Stimulated activated CD4-positive, alpha-beta T cell treated with anti-CD3 and anti-CD28 coated beads, Interleukin-4, amount 100 ng/mL, for 1 hour (primary cell): ENCODE data around the gene RAB3B.
"Not testable (repeated sequence)": the region's sequence is repeated elsewhere in the genome, so short reads cannot be mapped to it uniquely, and the experiment has no call there.

ENCODE experiments used
- DNase-seq: peaks from one replicate; pipeline ENCODE4 v3.0.0-alpha.2; 2020

The RAB3B gene

DNA sequence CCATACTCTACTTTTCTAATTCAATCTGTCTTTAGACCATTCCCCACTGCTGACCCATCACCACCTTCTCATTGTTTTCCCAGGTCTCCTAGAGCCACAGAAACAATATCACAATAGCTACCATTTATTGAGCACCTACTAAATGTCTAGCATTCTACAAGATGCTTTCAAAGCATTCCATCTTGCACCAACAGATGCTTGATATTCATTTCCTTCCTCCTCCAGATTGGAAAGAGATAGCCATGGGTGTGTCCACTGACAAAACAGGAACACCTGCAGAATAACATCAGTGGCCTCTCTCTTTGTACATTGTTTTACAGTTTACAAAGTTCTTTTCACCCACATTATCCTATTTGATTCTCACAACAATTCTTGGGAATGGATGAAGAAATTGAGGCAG lies 2.2 kb downstream of the RAB3B start:
- no peak for DNase-seq

DNA sequence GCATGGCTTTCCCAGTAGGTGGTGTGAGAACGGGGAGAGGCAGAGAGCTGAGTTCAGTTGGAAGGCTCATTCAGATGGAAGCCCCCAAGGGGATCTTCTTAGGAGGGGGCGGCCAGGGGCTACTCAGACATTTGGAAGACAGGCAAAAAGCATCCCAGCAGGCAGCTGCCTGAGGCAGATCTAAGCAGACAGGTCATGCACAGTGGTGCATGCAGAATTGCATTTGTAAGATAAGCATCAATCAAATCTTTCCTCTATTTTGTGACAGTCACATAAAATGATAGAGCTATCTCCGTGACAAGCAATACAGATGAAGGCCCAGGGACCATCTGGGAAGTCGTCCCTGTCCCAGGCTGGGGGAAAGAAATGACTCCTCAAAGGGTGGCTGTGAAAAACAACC lies 3.8 kb downstream of the RAB3B start:
- no peak for DNase-seq

DNA sequence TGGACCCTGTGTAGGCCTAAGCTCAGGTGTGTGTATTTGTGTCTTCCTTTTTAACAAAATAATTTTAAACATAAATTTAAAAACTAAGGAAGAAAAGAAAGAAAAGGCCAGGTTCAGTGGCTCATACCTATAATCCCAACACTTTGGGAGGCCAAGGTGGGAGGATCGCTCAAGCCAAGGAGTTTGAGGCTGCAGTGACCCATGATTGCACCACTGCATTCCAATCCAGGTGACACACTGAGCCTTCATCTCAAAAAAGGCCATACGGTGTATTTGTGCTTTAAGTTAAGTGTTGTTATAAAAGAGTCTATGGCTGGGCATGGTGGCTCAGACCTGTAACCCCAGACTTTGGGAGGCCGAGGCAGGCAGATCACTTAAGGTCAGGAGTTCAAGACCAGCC lies 8.3 kb downstream of the RAB3B start:
- DNase-seq, result no peak

DNA sequence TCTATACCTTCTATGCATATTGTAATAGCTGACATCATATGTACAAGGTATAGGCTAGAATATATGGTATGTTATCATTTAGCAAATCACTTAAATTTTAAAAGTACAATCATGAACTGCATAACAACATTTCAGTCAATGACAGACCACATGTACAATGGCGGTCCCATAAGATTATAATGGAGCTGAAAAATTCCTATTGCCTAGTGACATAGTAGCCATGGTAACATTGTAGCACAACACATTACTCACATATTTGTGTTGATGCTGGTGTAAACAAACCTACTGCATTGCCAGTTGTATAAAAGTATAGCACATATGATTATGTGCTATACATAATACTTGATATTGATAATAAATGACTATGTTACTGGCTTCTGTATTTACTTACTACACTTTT lies 8.9 kb downstream of the RAB3B start:
- no peak for DNase-seq

DNA sequence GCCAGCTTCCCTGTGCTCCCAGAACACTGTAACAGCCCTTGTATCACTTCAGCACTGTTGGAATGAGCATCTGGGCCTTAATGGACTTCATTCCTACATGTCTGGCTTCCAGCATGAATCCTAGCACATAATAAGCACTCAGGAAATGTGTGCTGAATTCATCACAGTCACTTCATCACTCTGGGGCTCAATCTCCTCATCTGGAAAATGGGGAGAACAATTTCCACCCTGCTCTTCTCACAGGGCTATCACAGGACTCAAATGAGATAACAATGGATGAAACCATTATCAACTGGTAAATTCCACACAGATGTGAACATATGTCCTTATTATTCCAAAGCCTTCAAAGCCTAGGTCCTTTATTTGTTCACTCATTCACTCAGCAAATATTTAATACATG lies 12.4 kb downstream of the RAB3B start:
- no peak for DNase-seq

DNA sequence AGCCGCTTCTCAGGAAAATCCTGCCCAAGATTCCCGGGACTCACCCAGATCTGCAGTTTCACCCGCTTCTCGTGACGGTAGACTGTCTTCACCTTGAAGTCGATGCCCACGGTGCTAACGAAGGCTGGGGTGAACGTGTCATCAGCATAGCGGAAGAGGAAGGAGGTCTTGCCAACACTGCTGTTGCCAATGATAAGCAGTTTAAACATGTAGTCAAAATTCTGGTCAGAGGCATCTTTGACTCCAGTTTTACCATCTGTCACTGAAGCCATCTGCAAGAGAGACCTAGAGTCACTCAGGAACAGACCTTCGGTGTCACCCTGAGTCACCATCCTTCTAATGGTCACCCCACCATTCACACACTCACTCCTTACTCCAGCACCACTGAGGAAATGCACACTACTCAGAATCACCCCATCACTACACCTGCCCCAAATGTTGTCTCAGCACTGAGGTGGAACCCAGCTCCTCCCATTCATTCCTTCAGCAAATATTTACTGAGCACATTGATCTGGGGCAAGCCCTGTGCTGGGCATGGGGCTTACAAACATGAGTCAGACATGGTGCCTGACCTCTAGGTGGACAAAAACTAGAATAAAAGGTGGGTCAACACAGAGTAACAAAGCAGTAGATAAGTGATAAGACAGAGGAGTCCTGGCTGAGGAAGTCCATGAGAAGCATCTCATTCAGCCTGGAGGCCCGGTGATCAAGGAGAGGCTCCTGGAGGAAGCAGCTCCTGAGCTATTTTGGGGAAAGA lies 13.5 kb downstream of the RAB3B start:
- DNase-seq, result no peak

DNA sequence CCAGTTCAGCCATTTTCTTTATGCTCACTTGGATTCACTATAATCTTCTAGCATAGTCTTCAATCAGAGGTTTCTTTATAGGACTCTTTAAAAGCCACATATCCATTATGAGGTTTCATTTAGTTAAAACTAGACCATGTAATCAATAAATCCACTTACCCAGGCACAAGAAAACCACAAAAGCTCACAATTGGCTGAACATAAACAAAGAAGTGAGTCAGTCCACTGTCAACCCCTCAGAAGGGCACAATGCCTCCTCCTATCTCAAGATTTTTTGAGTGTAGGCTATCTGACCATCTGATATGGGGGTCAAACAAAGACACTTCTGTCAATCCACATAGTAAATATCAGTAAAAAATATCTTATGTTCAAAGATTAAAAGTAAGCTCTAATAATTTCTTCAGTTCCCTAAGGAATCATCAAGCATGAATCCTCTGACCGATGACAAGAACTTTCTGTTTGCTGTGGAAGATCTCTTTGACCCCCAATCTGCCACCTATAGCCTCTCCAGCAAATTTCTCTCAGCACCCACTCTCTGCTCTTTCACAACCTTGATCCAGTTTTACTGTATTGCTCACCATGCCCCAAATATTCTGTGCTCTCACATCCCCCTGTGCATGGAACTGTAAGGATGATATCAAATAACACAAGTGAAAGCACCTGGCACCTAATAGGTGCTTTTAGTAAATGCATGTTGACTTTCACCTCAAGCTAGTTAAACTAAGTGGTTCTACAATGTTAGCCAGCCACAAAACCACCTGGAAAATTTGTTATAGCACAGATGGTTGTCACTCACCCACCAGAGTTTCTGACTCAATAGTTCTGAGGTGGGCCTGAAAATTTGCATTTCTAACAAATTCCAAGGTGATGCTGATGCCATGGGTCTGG lies 16.7 kb downstream of the RAB3B start:
- no peak for DNase-seq

DNA sequence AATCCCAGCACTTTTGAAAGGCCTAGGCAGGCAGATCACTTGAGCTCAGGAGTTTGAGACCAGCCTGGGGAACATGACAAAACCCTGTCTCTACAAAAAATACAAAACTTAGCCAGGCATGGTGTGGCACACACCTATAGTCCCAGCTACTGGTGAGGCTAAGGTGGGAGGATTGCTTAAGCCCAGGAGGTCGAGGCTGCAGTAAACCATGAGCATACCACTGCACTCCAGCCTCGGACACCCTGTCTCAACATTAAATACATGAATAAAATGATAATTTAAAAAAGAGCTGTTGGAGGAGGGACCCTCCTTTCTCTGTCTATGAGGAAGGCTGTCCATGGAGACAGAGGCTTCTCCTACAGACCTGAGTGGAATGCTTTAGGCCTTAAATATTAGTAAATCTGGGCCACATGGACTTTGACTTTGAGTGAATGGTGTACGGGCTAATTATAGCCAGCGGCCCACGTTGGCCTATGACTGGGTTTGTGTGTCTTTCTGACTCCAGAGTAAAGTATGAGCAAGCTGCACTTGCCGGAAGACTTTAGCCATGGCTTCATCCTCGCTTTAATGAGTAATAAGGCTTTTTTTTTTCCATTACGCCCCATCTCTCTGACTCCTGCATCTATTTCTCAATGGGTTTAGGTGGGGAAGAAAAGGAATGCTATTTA lies 21.3 kb downstream of the RAB3B start:
- DNase-seq, result no peak

DNA sequence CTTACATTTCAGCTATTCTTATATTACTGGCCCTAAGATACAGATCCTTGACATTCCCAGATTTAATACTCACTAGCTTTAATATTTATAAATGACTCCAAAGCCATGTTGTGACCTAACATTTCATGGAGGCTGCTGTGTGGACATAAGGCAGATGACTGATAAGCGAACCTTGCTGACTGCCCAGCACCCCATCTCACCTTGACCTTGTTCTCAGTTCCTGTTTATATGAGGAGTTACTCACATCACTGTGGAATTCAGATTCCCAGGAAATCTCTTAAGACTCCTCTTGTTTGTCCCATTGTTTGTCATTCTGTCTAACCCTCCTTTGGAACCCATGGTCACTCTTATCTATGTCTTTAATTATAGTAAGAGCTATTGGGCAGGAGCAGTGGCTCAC lies 21.9 kb downstream of the RAB3B start:
- DNase-seq, result no peak

DNA sequence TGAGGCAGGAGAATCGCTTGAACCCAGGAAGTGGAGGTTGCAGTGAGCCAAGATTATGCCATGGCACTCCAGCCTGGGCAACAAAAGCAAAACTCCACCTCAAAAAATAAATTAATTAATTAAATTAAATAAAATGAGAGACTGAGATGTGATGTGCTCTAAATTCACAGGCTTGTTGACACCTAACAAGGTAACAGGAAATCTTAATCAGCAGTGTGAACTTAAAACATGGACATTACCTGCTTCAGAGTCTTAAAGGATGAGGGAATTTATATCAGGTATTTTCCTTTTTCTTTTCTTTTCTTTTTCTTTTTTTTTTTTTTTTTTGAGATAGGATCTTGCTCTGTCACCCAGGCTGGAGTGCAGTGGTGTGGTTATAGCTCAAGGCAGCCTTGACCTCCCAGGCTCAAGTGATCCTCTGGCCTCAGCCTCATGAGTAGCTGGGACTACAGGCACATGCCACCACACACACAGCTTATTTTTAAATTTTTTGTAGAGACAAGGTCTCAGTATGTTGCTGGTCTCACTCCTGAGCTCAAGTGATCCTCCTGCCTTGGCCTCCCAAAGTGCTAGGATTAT lies 23.2 kb downstream of the RAB3B start:
- DNase-seq, result not testable (repeated sequence)

DNA sequence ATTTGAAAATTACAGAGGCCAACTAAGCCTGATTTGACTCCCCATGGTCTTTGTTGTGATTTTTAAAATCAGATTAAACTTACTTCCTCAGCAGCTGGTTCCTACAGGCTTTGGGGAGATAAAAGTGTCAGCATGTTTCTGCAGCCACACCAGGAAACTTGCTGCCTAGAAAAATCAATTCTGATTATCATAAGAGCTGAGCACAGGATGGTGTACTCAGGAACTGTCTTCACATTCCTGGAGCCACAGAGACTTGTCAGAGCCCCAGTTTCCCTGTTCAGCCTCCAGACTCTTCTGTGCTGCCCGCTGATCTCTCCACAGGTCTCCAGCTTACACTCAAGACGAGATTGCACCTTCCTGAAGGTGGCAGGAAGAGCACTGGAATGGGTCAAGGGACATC lies 23.9 kb downstream of the RAB3B start:
- no peak for DNase-seq

DNA sequence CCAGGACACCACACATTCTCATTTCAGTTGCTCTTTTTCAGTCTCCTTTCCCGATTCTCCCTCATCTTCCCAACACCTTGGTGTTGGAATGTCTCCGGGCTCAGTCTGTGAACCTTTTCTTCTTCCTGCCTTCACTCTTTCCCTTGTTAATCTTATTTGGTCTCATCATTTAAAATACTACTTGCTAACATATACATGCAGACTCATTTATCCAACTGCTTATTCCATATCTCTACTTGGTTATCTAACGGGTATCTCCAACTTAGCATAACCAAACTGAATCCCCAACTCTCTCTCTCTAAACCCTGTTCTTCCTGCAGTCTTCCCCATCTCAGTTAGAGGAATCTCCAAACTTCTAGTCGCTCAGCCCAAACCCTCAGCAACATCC lies 26.2 kb downstream of the RAB3B start:
- DNase-seq, result no peak

DNA sequence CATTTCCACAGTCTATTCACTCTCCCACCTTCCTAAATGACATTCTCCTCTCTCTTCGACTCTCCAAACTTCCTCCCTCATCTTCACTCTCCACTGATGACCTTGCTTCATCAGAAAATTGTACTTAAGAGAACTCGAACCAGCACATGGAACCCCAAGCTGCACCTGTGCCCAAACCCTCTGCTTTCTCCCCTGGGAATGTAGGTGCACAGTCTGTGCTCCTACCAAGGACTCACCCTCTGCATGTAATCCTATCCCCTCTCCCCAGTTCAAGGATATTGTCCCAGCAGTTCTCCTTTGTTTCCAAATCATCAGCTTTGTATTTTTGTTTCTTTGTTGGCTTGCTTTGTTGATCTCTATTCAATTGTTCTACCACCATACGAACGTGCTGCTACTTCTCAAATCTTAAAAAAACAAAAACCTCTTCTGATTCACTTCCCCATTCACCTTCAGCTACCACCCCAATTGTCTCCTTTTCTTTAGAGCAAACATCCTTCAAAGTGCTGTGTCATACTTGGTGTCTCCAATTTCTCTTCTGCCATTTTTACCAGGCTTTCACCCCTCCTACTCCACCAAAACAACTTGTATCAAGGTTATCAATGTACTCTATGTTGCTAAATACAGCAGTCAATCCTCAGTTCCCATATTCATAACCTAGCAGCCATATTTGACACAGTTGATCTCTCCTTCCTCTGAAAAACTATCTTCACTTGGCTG lies 26.8 kb downstream of the RAB3B start:
- DNase-seq, result no peak

DNA sequence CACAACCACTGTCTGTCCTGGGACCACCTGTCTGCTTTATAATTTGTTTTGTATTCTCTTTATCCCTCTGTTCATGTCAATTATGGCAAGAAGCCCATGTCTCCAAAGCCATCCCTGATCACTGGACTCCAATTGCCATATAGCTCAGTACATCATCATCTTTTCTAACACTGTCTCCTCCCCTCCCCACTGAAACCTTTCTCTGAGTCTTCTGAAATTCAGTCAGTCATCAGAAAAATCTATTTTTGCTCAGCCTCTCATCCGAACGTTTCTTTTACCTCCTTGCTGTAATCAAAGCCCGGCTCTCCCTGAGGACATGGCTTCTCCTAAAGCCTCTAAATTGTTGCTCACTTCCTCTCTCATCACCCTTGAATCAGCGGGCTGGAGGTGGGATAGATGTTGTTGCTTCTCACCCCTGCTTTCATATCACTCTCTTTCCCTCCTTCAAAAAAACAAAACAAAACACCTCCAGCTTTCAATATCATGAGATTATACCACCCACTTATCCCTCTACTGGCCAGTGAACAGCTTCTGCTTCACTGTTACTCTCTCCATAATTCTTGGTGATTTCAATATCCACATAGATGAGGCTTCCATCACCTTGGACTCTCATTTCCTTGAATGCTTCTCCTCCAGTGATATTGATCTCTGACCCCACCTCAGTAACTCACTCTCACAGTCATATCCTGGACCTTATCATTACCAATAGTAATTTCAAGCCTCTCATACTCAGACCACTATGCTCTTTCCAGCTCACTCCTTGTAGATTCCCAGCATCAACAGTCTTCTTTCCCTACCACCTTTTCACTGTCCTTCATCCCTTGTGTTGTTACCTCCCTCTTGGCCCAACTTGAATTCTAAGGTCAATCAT lies 27.8 kb downstream of the RAB3B start:
- DNase-seq, result no peak

DNA sequence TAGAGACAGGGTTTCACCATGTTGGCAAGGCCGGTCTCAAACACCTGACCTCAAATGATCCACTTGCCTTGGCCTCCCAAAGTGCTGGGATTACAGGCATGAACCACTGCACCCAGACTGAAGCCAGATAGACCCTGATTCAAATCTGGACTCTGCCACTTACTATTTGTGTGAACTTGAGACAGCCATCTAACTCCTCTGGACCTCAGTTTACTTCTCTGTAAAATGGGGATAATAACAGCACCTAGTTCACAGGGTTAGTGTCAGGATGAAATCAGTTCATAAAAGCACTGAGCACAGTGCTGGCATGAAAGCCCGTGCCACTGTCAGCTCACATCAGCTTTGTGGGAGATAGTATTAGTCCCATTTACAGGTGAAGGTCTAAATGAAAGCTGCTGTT lies 28.5 kb downstream of the RAB3B start:
- no peak for DNase-seq

DNA sequence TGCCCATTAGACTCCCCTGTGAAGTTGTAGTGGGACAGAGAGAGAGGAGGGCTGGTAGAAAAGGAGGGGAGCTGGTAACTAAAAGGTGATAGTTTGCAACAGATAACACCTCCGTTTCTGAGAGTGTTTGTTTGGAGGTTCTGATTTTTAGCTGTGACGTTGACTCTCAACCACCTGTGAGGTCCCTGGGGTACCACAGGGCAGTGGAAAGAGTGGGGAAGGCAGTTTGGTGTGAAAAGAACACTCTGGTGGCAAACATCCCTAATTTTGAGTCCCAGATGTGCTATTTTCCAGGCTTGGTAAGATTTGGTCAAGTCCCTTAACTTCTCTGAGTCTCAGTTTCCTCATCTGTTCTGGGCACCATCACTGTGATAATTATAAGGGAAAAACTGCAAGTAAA lies 29.3 kb downstream of the RAB3B start:
- DNase-seq, result no peak

DNA sequence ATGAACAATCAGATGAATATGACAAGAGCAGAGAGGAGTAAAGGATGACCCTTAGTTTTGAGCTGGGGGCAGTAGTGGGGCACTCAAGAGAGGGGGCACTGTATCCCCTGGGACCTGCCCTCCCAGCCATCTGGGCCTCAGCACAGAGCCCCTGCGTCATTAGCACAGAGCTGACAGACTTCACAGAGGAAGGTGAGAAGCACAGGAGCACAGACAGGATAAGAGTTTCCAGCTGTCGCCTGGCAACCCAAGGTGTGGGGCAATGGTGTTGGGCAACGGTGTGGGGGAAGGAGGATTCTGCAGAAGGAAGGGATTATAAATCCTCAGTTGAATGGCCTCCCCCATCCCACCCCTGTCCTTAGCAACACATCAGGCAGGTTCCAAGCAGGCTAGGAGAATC lies 30.2 kb downstream of the RAB3B start:
- no peak for DNase-seq

DNA sequence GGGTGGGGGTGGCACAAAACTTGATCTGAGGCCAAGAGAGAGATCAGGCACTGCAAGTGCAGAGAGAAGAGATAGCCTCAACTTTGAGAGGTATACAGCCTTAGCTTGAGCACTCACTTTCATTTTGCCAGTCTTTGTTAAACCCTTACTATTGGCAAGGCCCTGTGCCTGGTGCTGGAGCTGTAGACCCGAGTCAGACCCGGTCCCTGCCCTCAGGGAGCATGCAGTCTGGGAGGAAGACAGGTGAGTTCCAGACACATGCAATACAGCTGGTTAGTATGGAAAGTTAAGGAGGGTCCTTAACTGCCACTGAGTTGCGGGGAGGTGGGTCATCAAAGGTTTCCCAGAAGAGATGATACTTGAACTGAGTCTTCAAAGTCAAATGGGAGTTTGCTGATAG lies 31.7 kb downstream of the RAB3B start:
- DNase-seq, result no peak

DNA sequence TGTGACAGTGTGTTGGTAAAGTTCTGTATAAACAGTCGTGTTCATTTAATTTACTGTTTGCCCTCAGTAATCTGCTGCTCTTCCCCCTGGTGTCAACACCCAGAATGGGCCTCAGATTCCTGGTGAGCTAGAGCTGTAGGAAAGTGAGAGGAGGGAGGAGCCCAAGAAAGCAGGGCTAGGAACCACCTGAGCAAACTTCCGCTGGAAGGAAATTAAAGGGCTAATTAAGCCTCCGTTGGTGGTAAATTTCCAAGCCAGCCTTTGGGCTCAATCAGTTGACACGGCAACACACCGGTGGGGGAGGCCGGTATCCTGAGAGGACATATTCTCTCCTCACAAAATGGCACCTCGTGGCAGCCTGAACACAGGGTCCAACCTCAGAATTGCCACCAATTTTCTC lies 32.9 kb downstream of the RAB3B start:
- DNase-seq, result no peak

DNA sequence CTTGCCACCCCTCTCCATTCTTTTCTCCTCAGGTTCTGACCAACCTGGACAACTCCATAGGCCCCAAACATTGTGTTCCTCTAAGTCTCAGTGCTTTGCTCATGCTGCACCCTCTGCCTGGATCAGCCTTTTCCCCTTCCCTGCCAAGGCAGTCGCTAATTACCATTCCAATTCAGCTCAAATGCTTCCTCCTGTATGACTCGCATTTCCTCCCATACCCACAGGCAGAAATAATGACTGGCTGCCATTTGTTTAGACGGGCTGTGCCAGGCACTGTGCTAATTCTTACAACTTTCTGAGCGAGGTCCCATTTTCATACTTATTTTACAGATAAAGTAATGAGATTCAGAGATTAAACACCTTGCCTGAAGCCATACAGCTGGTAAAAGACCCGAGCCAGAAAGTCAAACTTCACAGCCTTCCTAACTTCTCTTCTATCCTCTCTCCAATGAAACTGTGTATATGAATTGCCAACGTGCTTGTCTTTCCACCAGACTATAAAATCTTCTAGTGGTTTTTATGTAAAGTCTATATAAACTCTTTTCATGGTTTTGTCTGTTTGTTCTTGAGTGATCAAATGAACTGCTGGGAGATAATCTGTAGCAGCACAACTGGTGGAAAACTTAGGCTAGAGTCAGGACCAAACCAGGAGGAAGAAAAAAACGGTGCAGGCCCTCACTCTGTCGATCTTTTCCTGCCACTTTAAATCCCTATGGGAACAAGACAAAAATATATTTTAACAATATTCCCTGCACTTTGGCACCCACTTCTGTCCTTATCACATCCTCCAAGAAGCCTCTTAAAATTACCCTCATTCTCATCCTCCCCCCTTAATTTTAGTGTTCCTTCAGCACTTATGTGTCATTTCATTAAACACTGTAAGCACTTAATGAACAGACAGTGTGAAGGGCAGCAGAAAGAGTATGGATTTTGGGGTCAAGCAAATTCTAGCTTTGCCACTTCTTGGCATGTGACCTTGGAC lies 33.7 kb downstream of the RAB3B start:
- DNase-seq, result no peak
